ENCODE measurements around the gene ARHGEF35.
"Not testable (repeated sequence)": the region's sequence is repeated elsewhere in the genome, so short reads cannot be mapped to it uniquely, and the experiment has no call there.

ARHGEF35 gene

DNA sequence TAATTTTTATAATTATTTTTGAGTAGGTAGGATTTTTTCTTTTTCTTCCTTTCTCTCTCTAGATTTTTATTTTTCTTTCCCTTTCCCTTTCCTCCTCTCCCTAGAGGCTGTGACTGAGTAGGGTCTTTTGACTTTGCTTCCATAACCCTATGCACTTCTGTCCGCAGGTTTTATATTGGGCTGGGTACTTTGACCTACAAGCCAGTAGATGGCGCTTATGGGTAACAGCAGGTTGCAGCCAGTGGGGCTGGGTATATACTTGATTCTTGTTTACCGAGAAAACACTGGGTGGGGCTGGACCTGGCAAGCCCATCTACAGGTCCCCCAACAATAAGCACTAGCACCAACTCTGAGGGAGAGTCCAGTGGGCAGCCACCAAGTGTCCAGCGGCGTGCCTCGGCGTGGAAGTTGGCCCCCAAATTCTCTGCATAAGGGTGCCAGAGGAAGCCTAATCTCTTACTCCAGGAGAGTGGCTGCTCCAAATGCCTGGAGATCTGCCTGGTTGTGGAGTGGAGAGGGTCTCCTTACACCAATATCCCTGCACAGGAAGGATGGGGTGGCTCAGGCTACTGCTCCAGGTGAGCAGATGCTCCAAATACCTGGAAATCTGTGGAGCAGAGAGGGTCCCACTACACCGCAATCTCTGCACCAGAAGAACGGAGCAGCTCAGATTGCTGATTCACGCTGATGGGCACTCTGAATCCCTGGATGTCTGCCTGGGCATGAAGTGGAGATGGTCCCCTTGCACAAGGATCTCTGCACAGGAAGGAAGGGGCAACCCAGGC lies 17.1 kb downstream of the ARHGEF35 start:
- DNase-seq (ENCODE audit: low read depth), result not testable (repeated sequence)

DNA sequence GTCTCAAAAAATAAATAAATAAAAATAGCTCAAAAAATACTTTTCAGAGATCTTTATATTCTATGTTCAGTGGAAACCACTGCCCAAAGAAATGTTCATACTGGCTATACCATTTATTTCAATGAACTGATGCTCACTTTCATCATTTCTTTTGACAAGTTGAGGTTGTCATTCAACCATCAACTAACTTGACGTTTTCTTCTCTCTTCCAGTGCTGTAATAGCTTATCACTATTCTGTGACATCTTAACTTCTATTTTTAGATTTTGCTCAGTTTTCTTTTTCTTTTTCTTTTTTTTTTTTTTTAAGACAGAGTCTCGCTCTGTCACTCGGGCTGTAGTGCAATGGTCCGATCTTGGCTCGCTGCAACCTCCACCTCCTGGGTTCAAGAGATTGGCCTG lies 21.0 kb downstream of the ARHGEF35 start:
- DNase-seq (ENCODE audit: low read depth), result no peak

DNA sequence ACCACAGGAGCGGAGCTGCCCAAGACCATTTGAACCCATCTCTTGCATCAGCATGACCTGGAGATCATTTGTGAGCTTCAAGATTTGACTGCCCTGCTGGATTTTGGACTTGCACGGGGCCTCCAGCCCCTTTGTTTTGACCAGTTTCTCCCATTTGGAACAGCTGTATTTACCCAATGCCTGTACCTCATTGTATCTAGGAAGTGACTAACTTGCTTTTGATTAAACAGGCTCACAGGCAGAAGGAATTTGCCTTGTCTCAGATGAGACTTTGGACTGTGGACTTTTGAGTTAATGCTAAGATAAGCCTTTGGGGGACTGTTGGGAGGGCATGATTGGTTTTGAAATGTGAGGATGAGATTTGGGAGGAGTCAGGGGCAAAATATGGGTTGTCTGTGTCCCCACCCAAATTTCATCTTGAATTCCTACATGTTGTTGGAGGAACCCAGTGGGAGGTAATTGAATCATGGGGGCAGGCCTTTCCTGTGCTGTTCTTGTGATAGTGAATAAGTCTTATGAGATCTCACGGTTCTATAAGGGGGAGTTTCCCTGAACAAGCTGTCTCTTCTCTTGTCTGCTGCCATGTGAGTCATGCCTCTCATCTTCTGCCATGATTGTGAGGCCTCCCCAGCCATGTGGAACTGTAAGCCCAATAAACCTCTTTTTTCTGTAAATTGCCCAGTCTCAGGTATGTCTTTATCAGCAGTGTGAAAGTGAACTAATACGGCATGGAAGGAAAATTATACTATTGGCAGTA lies 23.9 kb downstream of the ARHGEF35 start:
- DNase-seq (ENCODE audit: low read depth), result not testable (repeated sequence)

DNA sequence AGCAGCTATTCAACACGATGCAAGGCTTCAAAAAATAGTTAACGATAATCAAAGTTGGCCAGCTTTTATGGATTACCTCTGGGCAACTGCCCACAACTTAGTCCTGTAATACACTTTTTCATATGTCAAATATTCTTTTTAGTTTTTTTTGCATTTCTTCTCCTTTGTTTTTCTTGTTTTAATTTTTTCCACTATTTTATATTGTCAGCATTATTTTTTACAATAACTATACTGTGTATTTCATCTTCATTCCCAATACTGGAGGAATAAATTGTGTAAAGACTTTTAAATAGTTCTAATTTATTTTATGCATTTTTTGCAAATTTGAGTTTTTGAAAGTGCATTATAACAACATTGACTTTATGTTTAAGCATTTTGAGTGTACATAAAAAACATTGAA lies 30.8 kb downstream of the ARHGEF35 start:
- no peak for DNase-seq (ENCODE audit: low read depth)

DNA sequence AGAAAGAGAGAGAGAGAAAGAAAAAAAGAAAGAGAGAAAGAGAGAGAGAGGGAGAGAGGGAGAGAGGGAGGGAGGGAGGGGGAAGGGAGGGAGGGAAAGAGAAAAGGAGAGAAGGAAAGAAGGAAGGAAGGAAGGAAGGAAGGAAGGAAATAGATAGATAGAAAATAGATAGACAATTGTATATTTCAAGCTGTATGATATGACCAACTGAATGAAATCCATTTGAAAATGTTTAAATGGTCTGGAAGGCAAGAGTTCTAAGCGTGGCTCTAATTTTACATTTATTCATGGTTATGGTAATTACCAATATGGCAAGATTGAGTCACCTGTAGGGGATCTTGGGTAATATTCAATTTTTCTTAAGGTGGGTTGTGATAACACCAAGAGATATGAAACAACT lies 36.8 kb downstream of the ARHGEF35 start:
- no peak for DNase-seq (ENCODE audit: low read depth)

DNA sequence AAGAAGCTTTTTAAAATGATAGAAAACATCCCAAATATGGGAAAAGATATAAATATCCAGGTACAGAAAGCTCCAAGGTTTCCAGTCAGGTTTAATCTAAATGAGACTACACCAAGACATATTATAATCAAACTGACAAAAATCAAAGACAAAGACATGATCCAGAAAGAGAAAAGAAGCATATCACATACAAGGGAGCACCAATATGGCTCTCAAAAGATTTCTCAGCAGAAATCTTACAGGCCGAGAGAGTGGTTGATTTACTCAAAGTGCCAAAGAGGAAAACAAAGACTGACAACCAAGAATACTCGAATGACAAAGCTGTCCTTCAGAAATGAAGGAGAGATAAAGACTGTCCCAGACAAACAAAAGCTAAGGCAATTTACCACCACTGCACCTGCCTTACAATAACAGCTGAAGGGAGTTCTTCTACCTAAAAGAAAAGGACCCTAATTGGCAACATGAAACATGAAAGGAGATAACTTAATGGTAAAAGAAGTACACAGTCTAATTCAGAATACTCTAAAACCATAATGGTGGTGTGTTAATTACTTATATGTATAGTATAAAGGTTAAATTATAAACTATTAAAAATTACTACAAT lies 47.3 kb downstream of the ARHGEF35 start:
- DNase-seq (ENCODE audit: low read depth), result no peak

DNA sequence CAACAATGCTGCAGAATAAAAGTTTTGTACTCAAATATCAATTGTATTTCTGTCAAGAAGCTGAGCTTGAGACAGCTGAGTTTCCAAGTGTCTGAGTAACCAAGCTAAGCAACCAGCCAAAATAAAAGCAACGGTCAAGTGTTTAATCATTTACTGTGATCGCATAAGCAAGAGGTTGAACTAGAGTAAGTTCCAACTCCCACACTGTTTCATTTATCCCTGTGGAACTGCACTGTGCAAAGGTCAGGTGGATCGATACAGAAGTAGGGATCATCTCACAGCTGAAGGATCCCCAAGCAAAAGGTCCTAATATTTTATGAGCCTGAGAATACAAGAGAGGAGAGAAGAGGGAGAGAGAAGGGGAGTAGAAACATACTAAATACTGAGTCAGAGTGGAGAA lies 51.2 kb downstream of the ARHGEF35 start:
- DNase-seq (ENCODE audit: low read depth), result no peak

DNA sequence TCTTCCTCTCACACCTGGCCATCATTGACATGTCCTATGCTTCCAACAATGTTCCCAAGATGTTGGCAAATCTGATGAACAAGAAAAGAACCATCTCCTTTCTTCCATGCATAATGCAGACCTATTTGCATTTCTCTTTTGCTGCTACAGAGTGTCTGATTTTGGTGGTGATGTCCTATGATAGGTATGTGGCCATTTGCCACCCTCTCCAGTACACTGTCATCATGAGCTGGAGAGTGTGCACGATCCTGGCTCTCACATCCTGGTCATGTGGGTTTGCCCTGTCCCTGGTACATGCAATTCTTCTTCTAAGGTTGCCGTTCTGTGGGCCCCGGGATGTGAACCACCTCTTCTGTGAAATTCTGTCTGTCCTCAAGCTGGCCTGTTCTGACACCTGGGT lies 53.4 kb downstream of the ARHGEF35 start:
- DNase-seq (ENCODE audit: low read depth), result no peak

DNA sequence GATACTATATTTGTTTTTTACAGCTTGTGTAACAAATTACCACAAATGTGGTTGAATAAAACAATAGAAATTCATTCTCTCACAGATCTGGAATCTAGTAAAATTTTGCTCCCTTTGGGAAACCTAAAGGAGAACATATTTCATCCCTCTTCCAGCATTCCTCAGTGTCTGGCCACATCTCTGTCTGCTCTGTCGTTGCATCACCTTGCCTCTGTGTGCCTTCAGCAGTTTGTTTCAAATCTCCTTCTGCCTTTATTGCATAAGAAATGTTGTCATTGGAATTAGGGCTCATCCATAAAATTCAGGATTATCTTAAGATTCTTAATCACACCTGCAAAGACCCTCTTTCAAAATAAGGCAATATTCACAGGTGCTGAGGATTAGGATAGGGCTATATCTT lies 58.1 kb downstream of the ARHGEF35 start:
- no peak for DNase-seq (ENCODE audit: low read depth)

Data from GM04504 (cell line).